CD14-positive monocyte (primary cell): Measurements from ENCODE around the gene FOXP1. TPM values are rescaled to one million over a fixed set of nuclear protein-coding genes. Genes with fewer than 3 reads are reported as not detected.

Experiments
- DNase-seq, 3 donors: peaks; one replicate each; pipeline ENCODE4 v3.0.0-alpha.2; 2011 to 2022
- H2AFZ ChIP-seq: 2 replicates; pipeline ENCODE4 v1.6.0; 2012; ENCODE audit warnings: mild to moderate bottlenecking, low read depth, low read length, inconsistent platforms; ENCODE audit not compliant: insufficient read depth, poor library complexity, severe bottlenecking
- H3K27ac ChIP-seq, 2 donors: 1 replicate in 1 of 2; 2 replicates in 1 of 2; pipeline ENCODE4 v1.5.1; 2012 to 2013; ENCODE audit warnings: low read length in 2 of 2, control low read depth in 1 of 2, inconsistent platforms in 1 of 2, low read depth in 1 of 2, mild to moderate bottlenecking in 1 of 2
- H3K27me3 ChIP-seq, 2 donors: one replicate each; pipeline versions ENCODE4 v1.6.0 to v1.6.1; 2011 to 2013; ENCODE audit warnings: low read length in 2 of 2; ENCODE audit not compliant: control insufficient read depth in 2 of 2, insufficient read depth in 2 of 2
- H3K36me3 ChIP-seq, 2 donors: replicated peaks in 1 of 2; 1 replicate in 1 of 2; 2 replicates in 1 of 2; pipeline versions ENCODE4 v1.5.1 to v1.6.1; 2012 to 2013; ENCODE audit warnings: low read length in 2 of 2, control low read depth in 1 of 2, inconsistent platforms in 1 of 2, mild to moderate bottlenecking in 1 of 2; ENCODE audit not compliant: insufficient read depth in 2 of 2, control insufficient read depth in 1 of 2
- H3K4me1 ChIP-seq, 2 donors: 1 replicate in 1 of 2; 2 replicates in 1 of 2; pipeline versions ENCODE4 v1.5.1 to v1.6.1; 2012 to 2013; ENCODE audit warnings: low read length in 2 of 2, control low read depth in 1 of 2, inconsistent platforms in 1 of 2, mild to moderate bottlenecking in 1 of 2, moderate library complexity in 1 of 2; ENCODE audit not compliant: insufficient read depth in 2 of 2, control insufficient read depth in 1 of 2
- H3K4me2 ChIP-seq: replicated peaks from 2 replicates; pipeline ENCODE3; 2012; ENCODE audit warnings: low read length, moderate library complexity, mild to moderate bottlenecking; ENCODE audit not compliant: poor library complexity, severe bottlenecking; ENCODE audit errors: extremely low read depth
- H3K4me3 ChIP-seq, 3 experiments: fragments of 200-600 bp in 1 of 3; sonication (generic) in 1 of 3; replicated peaks in 1 of 3; 1 replicate in 2 of 3; 2 replicates in 1 of 3; pipeline ENCODE4 v1.5.1; 2011 to 2013; ENCODE audit warnings: low read length in 3 of 3, mild to moderate bottlenecking in 3 of 3, control low read depth in 2 of 3, low read depth in 2 of 3, inconsistent platforms in 1 of 3, moderate library complexity in 1 of 3
- H3K79me2 ChIP-seq: 2 replicates; pipeline ENCODE4 v1.6.0; 2012; ENCODE audit warnings: mild to moderate bottlenecking, control low read depth, inconsistent platforms, low read length, moderate library complexity; ENCODE audit not compliant: insufficient read depth
- H3K9ac ChIP-seq: 2 replicates; pipeline ENCODE4 v1.6.0; 2017; ENCODE audit warnings: low read length, mild to moderate bottlenecking; ENCODE audit not compliant: insufficient read depth, poor library complexity, severe bottlenecking
- H3K9me3 ChIP-seq, 2 donors: replicated peaks in 1 of 2; 1 replicate in 1 of 2; 2 replicates in 1 of 2; pipeline versions ENCODE4 v1.5.1 to v1.6.1; 2012 to 2013; ENCODE audit warnings: low read length in 2 of 2, control low read depth in 1 of 2; ENCODE audit not compliant: control insufficient read depth in 1 of 2, insufficient read depth in 1 of 2
- H4K20me1 ChIP-seq: 2 replicates; pipeline ENCODE4 v1.6.0; 2012; ENCODE audit warnings: mild to moderate bottlenecking, low read length, control low read depth, moderate library complexity; ENCODE audit not compliant: insufficient read depth
- H3K27ac Mint-ChIP-seq, 7 donors: one replicate each; pipeline ENCODE4 v1.8.0; 2020; ENCODE audit warnings: mild to moderate bottlenecking in 7 of 7, mixed read lengths in 7 of 7, moderate library complexity in 6 of 7, inconsistent platforms in 2 of 7
- H3K27me3 Mint-ChIP-seq, 3 donors: one replicate each; pipeline ENCODE4 v1.8.0; 2021 to 2022; ENCODE audit warnings: low read depth in 3 of 3, mild to moderate bottlenecking in 3 of 3, mixed read lengths in 3 of 3, moderate library complexity in 3 of 3, inconsistent platforms in 1 of 3
- H3K36me3 Mint-ChIP-seq, 2 donors: one replicate each; pipeline ENCODE4 v1.8.0; 2020; ENCODE audit warnings: mixed read lengths in 2 of 2, inconsistent platforms in 1 of 2, mild to moderate bottlenecking in 1 of 2
- H3K4me1 Mint-ChIP-seq: one replicate; pipeline ENCODE4 v1.8.0; 2020; ENCODE audit warnings: mild to moderate bottlenecking, mixed read lengths
- H3K4me3 Mint-ChIP-seq, 2 donors: one replicate each; pipeline ENCODE4 v1.8.0; 2020; ENCODE audit warnings: mild to moderate bottlenecking in 2 of 2, mixed read lengths in 2 of 2, moderate library complexity in 1 of 2
- H3K9me3 Mint-ChIP-seq, 7 donors: one replicate each; pipeline ENCODE4 v1.8.0; 2020 to 2022; ENCODE audit warnings: mixed read lengths in 7 of 7, mild to moderate bottlenecking in 6 of 7, moderate library complexity in 6 of 7, inconsistent platforms in 2 of 7
- CTCF ChIP-seq: fragments of 200-600 bp; IDR thresholded peaks from one replicate; pipeline ENCODE4 v1.8.0; 2022; ENCODE audit warnings: antibody characterized with exemption, mild to moderate bottlenecking
- WGBS: methylation state at CpG from one replicate; pipeline ENCODE4 v1.1.5; 2013; ENCODE audit warnings: missing lambda C conversion rate; ENCODE audit not compliant: insufficient coverage; 5-methylcytosine and 5-hydroxymethylcytosine counted together
- intact Hi-C, 2 donors: fragments of 100-400 bp; cut with micrococcal nuclease; formaldehyde crosslinking; loops; one replicate each; pipeline versions ENCODE4 v1.15.0 to v1.15.1; 2023
- polyA plus RNA-seq, 3 donors: library from polyadenylated mRNA; depleted of rRNA in 1 of 3; unstranded in 2 of 3; stranded (reverse) in 1 of 3; fragments of 300-500 nt in 2 of 3; fragments of >200 nt in 1 of 3; fragmentation: Illumina TruSeq in 2 of 3; gene quantifications; 1 replicate in 2 of 3; 2 replicates in 1 of 3; pipeline ENCODE4 v1.2.3, GENCODE V29; 2012 to 2021

The FOXP1 gene
- polyA plus RNA-seq, 3 donors: 25.7 to 42.6 (median 27.8) TPM

- TF ChIP-seq CTCF: no peak
- peaks cover 10 to 19% of the 10 kb centered on the region in 2 donors for H3K36me3 Mint-ChIP-seq
- H3K27ac Mint-ChIP-seq: peak overlapping the region in 1 of 7 donors; percentile 20
- H3K4me3 ChIP-seq: no peak overlapping the region
- no peak overlapping the region for H3K4me2 ChIP-seq
- H3K27ac ChIP-seq: no peak overlapping the region
- no peaks in the 10 kb centered on the region for H3K9me3 ChIP-seq
- no peak for DNase-seq
- 100% methylated on average over 4 of the region's 14 CpGs for WGBS
- H3K36me3 ChIP-seq: peaks cover 0 to 18% of the 10 kb centered on the region in 2 donors
- no peak overlapping the region for H2AFZ ChIP-seq
- H3K4me1 Mint-ChIP-seq: no peaks in the 10 kb centered on the region
- H3K27me3 ChIP-seq: no peaks in the 10 kb centered on the region
- H4K20me1 ChIP-seq: peaks cover 24% of the 10 kb centered on the region
- H3K79me2 ChIP-seq: no peaks in the 10 kb centered on the region
- H3K4me1 ChIP-seq: no peaks in the 10 kb centered on the region
- no peak overlapping the region for H3K4me3 Mint-ChIP-seq
- no peak overlapping the region for H3K9ac ChIP-seq
- H3K9me3 Mint-ChIP-seq: no peaks in the 10 kb centered on the region
- intact Hi-C loops: no loop called here
- no peaks in the 10 kb centered on the region for H3K27me3 Mint-ChIP-seq
Measured at GRCh38 chr3:71149959-71150954, 433.3 kb downstream of the FOXP1 start.

GRCh38 chr3:71148455-71149060 is 435.0 kb downstream of the FOXP1 start:
- Histone ChIP-seq H3K27ac (no peak overlapping the region), H3K9me3 (no peaks in the 10 kb centered on the region), H2AFZ (no peak overlapping the region), H3K4me2 (no peak overlapping the region), H3K27me3 (no peaks in the 10 kb centered on the region), H3K36me3 (peaks cover 0 to 21% of the 10 kb centered on the region in 2 donors), H3K9ac (no peak overlapping the region), H4K20me1 (peaks cover 15% of the 10 kb centered on the region), H3K79me2 (no peaks in the 10 kb centered on the region), H3K4me1 (no peaks in the 10 kb centered on the region), H3K4me3 (no peak overlapping the region)
- peak overlapping the region in 1 of 7 donors; percentile 11 for H3K27ac Mint-ChIP-seq
- no peak for DNase-seq
- H3K36me3 Mint-ChIP-seq: peaks cover 13 to 27% of the 10 kb centered on the region in 2 donors
- TF ChIP-seq CTCF: no peak
- H3K9me3 Mint-ChIP-seq: no peaks in the 10 kb centered on the region
- intact Hi-C loops: no loop called here
- no peaks in the 10 kb centered on the region for H3K27me3 Mint-ChIP-seq
- WGBS: no CpG with 5 or more reads among the region's 1 CpG
- no peak overlapping the region for H3K4me3 Mint-ChIP-seq
- no peaks in the 10 kb centered on the region for H3K4me1 Mint-ChIP-seq
